Pons (tissue), 1 donor: Measurements from ENCODE around the gene ZNF587B.
"Not testable (repeated sequence)": the region's sequence is repeated elsewhere in the genome, so short reads cannot be mapped to it uniquely, and the experiment has no call there.

Experiments used
- DNase-seq: peaks from one replicate; pipeline ENCODE4 v3.0.0-alpha.2; 2016; ENCODE audit warnings: low spot score

Gene ZNF587B

GRCh38 chr19:57872450-57872849 is 42.4 kb downstream of the ZNF587B start:
- no peak for DNase-seq

GRCh38 chr19:57873883-57874799 is 44.0 kb downstream of the ZNF587B start:
- not testable (repeated sequence) for DNase-seq

GRCh38 chr19:57886046-57886445 is 55.9 kb downstream of the ZNF587B start:
- no peak for DNase-seq

GRCh38 chr19:57887195-57887941 is 57.3 kb downstream of the ZNF587B start:
- DNase-seq, result no peak

GRCh38 chr19:57888107-57888559 is 58.0 kb downstream of the ZNF587B start:
- DNase-seq, result peak; percentile 5

GRCh38 chr19:57888560-57889231 is 58.6 kb downstream of the ZNF587B start, which contains the start of gene ZNF814:
Gene ZNF814, minus strand, starts transcription at chr19:57889037. Its CDS starts 235 bp downstream, at chr19:57888802.
- peak; percentile 83 for DNase-seq

- DNase-seq, result not testable (repeated sequence)
These were observed 60.6 kb downstream of the ZNF587B start for GRCh38 chr19:57890706-57891105.
